ENCODE data around the gene PASD1.
"Not testable (repeated sequence)": the region's sequence is repeated elsewhere in the genome, so short reads cannot be mapped to it uniquely, and the experiment has no call there.

Gene PASD1

GRCh38 chrX:151621422-151621821, 57.9 kb downstream of the PASD1 start:
- H3K4me3 ChIP-seq (ENCODE audit: low read depth, low read length), result no peak overlapping the region

GRCh38 chrX:151624677-151625076, 61.2 kb downstream of the PASD1 start:
- no peak overlapping the region for H3K4me3 ChIP-seq (ENCODE audit: low read depth, low read length)

GRCh38 chrX:151631822-151632221, 68.3 kb downstream of the PASD1 start:
- no peak overlapping the region for H3K4me3 ChIP-seq (ENCODE audit: low read depth, low read length)

- no peak overlapping the region for H3K4me3 ChIP-seq (ENCODE audit: low read depth, low read length)
Measured at GRCh38 chrX:151633157-151633556, 69.7 kb downstream of the PASD1 start.

- no peak overlapping the region for H3K4me3 ChIP-seq (ENCODE audit: low read depth, low read length)
Measured at GRCh38 chrX:151634937-151635336, 71.5 kb downstream of the PASD1 start.

GRCh38 chrX:151641564-151641963, 78.1 kb downstream of the PASD1 start:
- H3K4me3 ChIP-seq (ENCODE audit: low read depth, low read length), result no peak overlapping the region

- H3K4me3 ChIP-seq (ENCODE audit: low read depth, low read length), result no peak overlapping the region
Measured at GRCh38 chrX:151675121-151675746, 111.8 kb downstream of the PASD1 start.

GRCh38 chrX:151676196-151676595, 112.7 kb downstream of the PASD1 start:
- H3K4me3 ChIP-seq (ENCODE audit: low read depth, low read length), result no peak overlapping the region

- no peak overlapping the region for H3K4me3 ChIP-seq (ENCODE audit: low read depth, low read length)
Measured at GRCh38 chrX:151679798-151680402, 116.4 kb downstream of the PASD1 start.

- no peak overlapping the region for H3K4me3 ChIP-seq (ENCODE audit: low read depth, low read length)
Measured at GRCh38 chrX:151680805-151681204, 117.3 kb downstream of the PASD1 start.

- H3K4me3 ChIP-seq (ENCODE audit: low read depth, low read length), result no peak overlapping the region
Measured at GRCh38 chrX:151687635-151688034, 124.2 kb downstream of the PASD1 start.

- no peak overlapping the region for H3K4me3 ChIP-seq (ENCODE audit: low read depth, low read length)
Measured at GRCh38 chrX:151688695-151689094, 125.2 kb downstream of the PASD1 start.

- no peak overlapping the region for H3K4me3 ChIP-seq (ENCODE audit: low read depth, low read length)
Measured at GRCh38 chrX:151692825-151693224, 129.3 kb downstream of the PASD1 start.

GRCh38 chrX:151694121-151694520, 130.6 kb downstream of the PASD1 start:
- no peak overlapping the region for H3K4me3 ChIP-seq (ENCODE audit: low read depth, low read length)

- peak within 1 kb of the TSS; percentile 33 for H3K4me3 ChIP-seq (ENCODE audit: low read depth, low read length)
Measured at GRCh38 chrX:151694661-151695582, 131.4 kb downstream of the PASD1 start, which contains the start of gene PRRG3. Gene PRRG3 (plus strand): TSS chrX:151695458. CDS start chrX:151698815, 3,357 bp downstream.

GRCh38 chrX:151695583-151696340, 132.3 kb downstream of the PASD1 start:
- peak overlapping the region; percentile 33 for H3K4me3 ChIP-seq (ENCODE audit: low read depth, low read length)

GRCh38 chrX:151697082-151697481, 133.6 kb downstream of the PASD1 start:
- not testable (repeated sequence) for H3K4me3 ChIP-seq (ENCODE audit: low read depth, low read length)

GRCh38 chrX:151697522-151697921, 134.0 kb downstream of the PASD1 start:
- H3K4me3 ChIP-seq (ENCODE audit: low read depth, low read length), result no peak overlapping the region

GRCh38 chrX:151698485-151698884, 135.0 kb downstream of the PASD1 start:
- no peak overlapping the region for H3K4me3 ChIP-seq (ENCODE audit: low read depth, low read length)

- no peak overlapping the region for H3K4me3 ChIP-seq (ENCODE audit: low read depth, low read length)
Measured at GRCh38 chrX:151699746-151700145, 136.3 kb downstream of the PASD1 start.

GRCh38 chrX:151700581-151700980, 137.1 kb downstream of the PASD1 start:
- no peak overlapping the region for H3K4me3 ChIP-seq (ENCODE audit: low read depth, low read length)

All from iPS-11a (cell line).